Measurements from ENCODE around the gene PFKP.

PFKP gene

GRCh38 chr10:3072641-3073360 lies 5.5 kb downstream of the PFKP start:
- no peak for DNase-seq

DNA sequence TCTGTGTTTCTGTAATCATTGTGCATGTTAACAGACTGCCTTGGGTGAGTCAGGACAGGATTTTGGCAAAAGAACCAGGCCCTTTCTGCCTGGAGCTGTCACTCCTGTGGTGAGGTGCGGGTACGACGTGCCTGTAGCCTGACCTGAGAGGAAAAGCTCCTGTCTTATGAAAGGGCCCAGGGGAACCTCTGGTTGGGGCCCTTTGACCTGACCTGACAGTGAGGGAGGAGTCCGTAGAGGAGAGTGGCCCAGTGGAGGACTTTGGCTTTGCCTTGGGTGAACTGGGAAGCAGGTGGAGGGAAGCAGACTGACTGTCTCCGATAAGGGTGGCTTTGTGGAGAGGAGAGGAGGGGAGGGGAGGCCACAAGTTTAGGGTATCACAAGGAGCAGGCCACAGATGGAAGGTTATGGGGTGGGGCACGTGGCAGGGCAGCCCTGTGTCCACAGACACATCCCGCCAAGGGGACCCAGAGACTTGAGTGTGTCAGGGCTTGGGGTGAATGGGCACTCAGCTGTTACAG lies 6.9 kb downstream of the PFKP start:
- no peak for DNase-seq

- DNase-seq = no peak
Measured at GRCh38 chr10:3074985-3075600, 7.7 kb downstream of the PFKP start.

DNA sequence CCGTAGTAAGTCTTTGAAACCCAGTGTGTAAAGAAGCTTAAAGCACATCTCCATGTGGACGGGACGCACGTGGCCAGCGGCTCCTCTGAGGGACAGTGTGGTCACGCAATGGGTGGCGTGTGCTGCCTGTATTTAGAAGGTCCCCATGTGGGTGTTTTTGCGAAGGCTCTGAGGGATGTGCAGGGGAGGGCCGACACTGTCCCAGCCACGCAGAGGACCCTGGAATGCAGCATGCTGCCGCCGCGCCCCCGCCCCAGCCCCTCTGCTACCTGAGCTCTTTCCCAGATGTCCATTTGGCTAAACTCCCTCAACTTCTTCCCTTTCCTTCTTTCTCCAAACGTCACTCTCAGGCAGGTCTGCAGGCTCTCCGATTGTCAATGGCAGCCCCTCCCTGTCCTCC lies 8.8 kb downstream of the PFKP start:
- DNase-seq = no peak

- DNase-seq = no peak
Measured at GRCh38 chr10:3077509-3077908, 10.2 kb downstream of the PFKP start.

- no peak for DNase-seq
Measured at GRCh38 chr10:3077940-3078630, 10.7 kb downstream of the PFKP start.

DNA sequence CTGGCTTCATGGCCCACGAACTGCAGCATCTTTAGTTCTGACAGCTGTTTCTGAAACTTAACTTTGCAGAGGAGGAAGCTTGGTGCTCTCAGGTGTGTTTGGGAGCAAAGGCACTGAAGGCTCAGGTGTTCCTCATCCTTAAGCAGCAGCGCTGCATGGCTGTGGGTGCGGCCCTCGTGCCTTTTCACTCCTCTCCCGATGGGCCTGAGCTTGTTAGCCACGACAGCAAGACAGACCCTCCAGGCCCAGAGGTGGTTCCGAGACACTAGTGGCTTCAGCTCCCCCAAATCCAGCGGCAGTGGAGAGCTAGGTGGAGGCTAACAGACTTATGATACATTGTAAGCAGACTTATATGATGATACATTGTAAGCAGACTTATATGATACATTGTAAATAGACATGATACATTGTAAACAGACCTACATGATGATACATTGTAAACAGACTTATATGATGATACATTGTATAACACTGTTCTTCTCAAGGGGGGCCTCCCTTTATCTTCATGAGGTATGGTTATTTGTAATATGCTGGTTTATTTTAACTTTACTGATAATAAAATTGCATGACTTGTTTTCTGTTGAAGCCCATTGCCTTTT lies 14.1 kb downstream of the PFKP start:
- DNase-seq = no peak

DNA sequence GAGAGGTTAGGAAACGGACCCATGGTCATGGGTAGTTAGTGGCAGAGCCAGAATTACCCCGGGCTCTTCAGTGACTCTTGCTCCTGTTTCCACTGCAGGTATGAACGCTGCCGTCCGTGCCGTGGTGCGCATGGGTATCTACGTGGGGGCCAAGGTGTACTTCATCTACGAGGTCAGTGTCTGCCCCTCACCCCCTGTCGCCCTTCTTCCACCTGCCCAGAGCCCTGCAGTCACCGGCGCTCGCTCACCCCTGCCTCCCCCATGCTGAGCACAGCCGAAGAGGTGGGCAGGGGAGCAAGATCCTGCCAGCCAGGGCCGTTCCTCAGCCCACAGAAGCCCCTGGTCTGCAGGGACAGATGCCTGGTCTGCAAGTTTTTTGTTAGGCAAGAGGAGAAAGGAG lies 14.9 kb downstream of the PFKP start:
- no peak for DNase-seq

DNA sequence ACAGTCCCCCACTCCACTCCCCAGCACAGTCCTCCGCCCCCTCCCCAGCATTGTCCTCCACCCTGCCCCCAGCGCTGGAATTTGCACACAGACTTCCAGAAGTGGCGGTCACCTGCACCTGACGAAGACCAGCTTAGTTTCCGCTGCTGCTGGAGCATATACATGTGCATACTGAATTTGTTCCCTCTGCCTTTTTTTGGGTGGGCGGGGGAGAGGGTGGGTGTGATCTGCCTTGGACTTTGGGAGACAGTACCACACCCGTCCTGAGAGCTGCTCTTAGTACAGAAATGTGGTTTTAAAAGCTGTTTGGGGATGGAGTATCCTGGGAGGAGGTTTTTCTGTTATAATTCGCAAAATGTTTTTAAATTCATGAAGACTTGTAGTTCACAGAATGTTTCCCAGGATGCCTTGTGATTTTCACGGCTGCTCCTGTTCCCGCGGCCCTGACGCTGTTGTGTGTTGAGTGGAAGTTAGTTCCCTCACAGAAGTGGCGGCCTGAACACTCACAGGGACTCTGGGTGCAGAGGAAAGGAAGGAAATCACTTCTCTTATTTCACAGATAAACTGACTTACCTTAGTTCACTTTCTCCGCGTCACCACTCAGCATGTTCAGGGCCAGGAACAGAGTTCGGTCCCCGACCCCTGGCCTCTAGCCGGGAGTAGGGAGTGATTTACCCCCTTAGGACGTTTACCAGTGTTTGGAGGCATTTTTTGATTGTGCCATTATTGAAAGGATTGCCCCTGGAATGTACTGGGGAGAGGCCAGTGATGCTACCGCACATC lies 18.6 kb downstream of the PFKP start:
- DNase-seq = no peak

- no peak for DNase-seq
Measured at GRCh38 chr10:3090388-3090787, 23.0 kb downstream of the PFKP start.

GRCh38 chr10:3090914-3091787 lies 23.8 kb downstream of the PFKP start:
- DNase-seq = no peak

DNA sequence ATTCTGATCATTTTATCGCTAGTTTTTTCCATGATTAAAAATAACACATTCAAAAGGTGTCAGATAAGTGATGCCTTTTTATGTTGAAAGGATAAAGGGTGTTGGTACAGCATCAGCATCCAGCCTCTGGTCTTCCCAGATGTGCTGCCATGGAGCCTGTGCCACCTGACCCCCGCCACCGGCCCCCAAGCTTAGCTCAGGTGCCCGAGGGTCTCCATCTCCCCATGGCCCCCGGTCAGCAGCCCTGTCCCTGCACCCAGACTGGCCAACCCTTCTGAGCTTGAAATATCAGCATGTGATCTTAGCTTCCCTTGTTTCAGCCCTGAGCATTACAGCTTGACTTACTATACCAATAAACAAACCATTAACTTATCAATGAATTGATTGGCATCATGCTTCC lies 24.6 kb downstream of the PFKP start:
- no peak for DNase-seq

GRCh38 chr10:3093996-3094395 lies 26.6 kb downstream of the PFKP start:
- no peak for DNase-seq

DNA sequence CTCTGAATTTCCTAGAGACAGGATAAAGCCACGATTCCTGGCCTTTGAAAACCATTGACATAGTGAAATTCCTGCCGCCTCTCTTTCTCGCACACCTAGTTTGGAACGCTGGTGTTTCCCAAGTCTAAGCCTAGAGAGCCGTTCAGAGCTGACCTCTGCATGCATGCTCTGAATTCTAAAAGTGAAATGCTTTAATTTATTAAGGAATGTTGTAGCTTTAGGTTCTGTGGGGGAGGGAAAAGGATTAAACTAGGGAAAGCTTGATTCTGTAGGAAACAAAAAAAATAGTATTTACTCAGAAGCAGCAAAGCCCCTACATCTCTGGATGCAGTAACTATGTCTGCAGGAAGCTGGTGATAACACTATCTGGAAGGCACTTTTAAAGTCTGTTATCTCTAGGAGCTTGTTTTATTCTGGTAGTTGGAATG lies 27.3 kb downstream of the PFKP start:
- no peak for DNase-seq

- DNase-seq = no peak
Measured at GRCh38 chr10:3095373-3096139, 28.2 kb downstream of the PFKP start.

DNA sequence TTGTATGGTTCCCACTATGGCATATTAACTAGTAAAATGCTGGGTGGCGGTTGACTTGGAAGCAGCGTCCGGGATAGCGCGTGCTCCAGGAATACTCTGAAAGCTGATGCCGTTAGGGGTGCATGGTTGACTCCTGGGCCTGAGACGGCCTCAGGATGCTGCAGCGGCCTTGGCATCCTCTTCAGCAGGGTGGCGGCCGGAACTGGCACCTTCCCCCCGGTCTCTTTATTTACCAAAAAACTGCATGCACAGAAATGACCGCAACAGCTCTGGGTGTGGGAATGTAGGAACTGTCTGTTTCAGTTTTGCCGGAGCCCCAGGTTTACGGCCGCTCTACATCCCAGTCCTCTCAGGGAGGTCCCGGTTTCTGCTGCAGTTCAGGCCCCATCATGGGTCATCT lies 28.8 kb downstream of the PFKP start:
- no peak for DNase-seq

DNA sequence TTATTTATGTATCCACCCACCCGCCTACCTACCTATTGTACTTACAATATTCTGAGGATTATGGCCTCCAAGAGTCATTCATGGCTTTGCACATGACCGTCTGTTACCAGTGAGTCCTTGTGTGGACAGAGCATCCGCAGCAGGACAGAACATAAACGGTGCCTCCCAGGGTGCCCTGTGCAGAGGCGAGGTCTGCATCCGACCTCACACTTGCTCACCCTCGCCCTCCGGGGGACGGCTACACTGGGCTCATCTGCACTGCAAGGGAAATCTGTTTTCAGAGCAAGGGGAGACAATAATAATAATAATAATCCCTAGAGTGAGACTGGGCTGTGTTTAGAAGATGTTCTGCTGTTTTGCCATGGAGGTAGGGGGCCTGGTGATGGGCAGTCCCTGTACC lies 29.8 kb downstream of the PFKP start:
- DNase-seq = no peak

- no peak for DNase-seq
Measured at GRCh38 chr10:3098689-3099088, 31.3 kb downstream of the PFKP start.

GRCh38 chr10:3099291-3100092 lies 32.1 kb downstream of the PFKP start:
- no peak for DNase-seq

Measured in NCI-H187 (cell line).